ENCODE results near the gene PDE10A.

The PDE10A gene

GRCh38 chr6:165653607-165654006 is 9.4 kb downstream of the PDE10A start:
- DNase-seq: no peak

- DNase-seq: no peak
Observed at GRCh38 chr6:165653196-165653595, 9.8 kb downstream of the PDE10A start.

DNA sequence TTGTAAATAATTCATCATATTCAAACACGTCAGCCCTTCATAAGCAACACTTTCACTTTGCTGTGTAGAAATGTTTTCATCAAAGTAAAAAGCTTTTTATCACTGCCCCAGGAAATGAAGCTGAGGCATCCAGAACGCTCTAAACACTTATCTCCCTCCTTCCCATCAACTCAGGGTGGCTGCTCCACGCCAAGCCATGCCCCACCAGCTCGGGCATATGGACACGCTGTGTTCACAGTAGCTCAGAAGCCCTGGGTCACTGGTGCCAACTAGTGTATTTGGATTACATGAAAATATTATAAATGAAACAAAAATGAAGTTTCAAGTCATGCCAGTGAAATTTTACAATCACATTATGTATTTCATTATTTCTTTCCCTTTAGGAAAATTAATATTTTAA is 10.3 kb downstream of the PDE10A start:
- no peak for DNase-seq

DNA sequence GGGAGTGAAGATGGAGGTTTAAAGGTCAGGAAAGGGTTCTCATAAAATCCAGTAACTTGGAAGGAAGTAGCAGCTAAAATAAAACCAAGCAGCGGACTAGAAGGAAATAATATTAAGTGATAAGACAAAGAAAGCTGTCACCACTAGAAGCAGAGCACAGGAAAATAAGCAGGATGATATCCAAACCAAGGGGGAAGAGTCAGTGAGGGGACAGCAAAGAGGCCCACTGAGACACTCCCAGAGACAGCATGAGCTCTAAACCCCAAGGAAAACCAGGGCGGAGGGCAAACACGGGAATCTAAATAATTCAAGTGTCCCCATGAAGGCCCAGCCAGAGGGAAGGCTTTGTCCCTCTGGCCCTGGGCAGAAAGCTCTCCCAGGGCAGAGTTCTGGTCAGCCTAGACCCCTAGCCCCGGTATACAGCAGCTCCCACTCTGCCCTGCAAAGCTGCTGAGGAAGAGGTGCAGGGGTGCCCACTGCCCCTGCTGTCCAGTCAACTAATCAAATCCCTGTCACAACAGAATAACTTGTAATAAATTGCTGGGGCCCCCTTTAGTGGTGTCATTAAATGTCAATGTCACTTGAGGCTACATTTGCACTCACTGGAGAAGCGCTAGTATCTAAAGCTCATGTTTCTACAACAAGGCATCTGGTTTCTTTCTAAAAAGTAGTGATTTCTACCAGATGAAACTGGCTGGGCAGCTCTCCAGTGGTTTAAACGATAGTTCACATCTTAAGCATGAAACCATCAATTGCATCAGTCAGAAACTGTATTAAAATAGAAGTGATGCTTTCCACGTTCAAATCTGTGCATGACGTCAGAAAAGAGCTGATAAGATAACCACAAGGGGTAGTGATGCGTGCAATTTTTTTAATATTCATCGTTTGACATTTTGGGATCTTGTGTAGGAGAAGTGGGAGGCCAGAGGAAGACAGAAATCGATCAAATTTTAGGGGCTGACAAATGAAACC is 13.6 kb downstream of the PDE10A start:
- no peak for DNase-seq

DNA sequence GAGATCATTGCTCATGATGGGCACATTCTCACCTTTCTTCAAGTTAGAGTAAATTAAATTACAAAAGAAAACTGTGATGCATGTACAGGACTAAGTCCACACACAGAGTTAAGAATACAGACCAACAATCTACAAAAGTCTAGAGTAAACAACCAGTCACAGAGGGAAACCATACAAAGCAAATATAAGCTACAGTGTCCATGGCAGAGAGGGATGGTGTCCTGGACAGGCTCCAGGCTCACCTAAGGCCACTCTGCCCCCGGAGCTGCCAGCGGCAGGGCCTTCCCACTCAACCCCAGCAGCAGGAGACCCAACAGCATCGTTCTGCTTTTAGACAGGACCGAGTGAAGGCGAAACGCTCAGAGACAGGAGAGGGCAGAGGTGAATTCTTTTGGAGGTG is 16.0 kb downstream of the PDE10A start:
- DNase-seq: no peak

GRCh38 chr6:165645919-165646318 is 17.1 kb downstream of the PDE10A start:
- DNase-seq: no peak

- no peak for DNase-seq
Observed at GRCh38 chr6:165644586-165645266, 18.3 kb downstream of the PDE10A start.

- DNase-seq: no peak
Observed at GRCh38 chr6:165643015-165643414, 20.0 kb downstream of the PDE10A start.

DNA sequence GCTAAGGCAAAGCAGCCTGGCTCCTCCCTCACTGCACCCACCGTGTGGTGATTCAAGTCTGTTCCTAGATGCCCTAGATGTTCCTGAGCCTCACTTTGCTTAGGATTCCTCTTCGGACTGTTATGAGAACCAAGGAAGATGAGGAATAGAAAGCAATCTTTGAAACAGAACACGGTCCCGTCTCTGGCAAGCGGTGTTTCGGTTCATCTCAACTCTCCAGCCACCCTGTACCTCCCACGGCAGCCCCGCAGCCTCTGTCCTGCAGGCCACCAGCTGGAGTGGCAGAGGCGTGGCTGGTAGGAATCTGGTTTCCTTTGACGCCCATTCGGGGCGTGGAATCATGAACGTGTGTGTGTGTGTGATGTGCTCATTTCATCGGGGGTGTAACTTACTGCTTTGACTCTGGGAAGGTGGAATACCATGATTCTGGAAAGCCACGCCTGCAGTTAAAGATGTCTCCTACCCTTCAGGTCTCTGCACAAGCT is 21.3 kb downstream of the PDE10A start:
- DNase-seq: peak; percentile 45

DNA sequence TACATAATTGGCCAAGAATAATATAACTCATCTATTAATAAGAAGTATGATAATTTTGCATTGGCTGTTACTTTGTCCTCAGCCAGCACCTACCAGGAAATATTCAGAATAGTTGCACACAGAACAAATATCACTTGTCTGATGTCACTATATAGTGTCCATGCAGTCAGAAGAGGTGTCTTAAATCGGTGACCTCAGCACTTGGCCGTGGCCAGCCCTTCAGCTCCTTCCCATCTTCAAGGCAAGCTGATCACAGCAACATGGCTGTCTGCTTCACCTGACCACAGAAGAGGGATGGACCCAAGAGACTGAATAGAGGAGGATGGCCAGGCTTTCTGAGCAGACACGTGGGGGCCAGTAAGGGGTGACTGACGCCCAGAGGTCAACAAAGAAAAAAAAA is 22.2 kb downstream of the PDE10A start:
- DNase-seq: no peak

GRCh38 chr6:165638530-165638929 is 24.5 kb downstream of the PDE10A start:
- no peak for DNase-seq

DNA sequence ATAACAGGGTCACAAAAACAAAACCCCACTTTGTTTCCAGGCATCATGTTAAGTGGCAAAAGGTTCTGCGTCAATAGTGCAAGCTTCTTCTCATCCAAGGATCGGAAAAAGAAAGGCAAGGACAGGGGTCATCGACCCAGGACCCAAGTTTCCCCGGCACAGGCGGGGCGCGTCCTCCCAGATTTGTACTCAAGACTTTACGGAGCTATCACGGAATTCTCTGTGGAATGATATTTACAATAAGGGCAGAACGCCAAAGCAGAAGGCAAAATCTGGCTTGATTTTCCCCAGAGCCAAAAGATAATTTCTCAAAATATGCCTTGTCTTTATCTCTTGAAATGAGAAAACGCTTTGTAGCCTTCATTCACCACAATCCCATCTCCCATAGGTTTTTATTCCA is 25.5 kb downstream of the PDE10A start:
- DNase-seq: no peak

GRCh38 chr6:165636402-165637048 is 26.5 kb downstream of the PDE10A start:
- no peak for DNase-seq

- no peak for DNase-seq
Observed at GRCh38 chr6:165635965-165636364, 27.1 kb downstream of the PDE10A start.

- DNase-seq: no peak
Observed at GRCh38 chr6:165634101-165634880, 28.8 kb downstream of the PDE10A start.

- no peak for DNase-seq
Observed at GRCh38 chr6:165632194-165632593, 30.8 kb downstream of the PDE10A start.

DNA sequence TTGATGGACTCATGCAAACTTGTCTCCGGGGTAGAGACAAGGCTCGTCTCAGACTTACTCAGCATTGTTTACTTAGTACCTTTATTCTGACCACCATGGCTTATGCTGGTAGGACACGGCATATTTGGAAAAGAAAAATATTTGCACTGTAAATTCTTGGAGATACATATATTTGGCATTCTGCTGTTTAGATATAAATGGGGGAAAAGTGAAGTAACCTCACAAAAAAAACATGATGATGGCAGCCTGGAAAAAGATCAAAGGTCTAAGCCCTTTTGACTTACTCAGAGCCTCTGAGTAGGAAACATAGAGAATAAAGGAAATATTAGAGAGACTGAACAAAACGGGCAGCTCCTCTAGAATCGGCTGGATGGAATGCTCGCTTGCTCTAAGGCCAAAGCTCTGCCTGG is 32.5 kb downstream of the PDE10A start:
- DNase-seq: no peak

GRCh38 chr6:165628955-165629354 is 34.1 kb downstream of the PDE10A start:
- no peak for DNase-seq

DNA sequence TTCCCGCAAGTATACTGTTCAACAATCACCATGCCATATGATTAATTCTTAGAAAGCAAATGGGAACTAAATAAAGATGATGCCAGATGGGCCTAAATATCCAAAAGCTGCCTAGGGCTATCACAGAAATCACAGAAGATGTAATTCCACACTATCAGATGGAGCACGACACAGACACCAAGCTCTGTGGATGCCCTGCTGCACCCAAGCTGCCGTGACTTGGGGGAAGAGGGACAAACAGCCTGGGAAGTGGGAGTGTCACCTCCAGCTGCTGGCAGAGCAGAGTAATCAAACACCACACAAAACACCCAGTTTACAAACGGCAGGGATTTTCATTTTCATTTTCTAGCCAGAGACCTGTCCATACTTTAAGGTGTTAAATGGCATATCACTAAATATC is 35.7 kb downstream of the PDE10A start:
- no peak for DNase-seq

GRCh38 chr6:165626711-165627110 is 36.3 kb downstream of the PDE10A start:
- DNase-seq: no peak

DNA sequence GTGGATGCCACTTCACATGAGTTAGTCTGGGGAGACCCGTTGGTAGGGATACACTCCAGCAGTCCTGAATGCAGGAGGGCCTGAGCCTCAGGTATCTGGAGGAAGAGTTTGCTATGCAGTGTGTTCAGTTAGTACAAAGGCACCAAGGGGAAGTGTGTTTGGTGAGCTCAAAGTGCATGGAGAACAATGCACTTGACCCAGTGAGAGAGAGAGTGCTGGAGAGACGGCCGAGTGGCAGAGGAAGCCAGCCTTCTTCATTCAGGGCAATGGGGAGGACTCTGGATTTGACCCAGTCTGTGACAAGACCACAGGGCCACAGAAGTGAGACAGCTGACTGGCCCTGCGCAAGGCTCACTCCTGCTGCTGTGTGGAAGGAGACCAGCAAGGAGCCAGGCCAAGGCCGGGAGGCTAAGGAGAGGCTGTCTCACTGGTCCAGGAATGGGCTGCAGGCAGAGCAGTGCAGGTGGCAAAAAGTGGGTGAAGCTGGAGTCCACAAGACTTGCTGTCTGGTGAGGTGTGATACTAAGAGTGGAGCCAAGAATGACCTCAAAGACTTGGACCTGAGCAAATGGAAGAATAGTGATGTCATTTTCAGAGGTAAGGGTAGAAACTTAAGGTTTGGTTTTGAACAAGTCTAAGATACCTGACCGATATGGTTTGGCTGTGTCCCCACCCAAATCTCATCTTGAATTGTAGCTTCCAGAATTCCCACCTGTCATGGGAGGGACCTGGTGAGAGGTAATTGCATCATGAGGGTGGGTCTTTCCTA is 38.0 kb downstream of the PDE10A start:
- DNase-seq: no peak

- no peak for DNase-seq
Observed at GRCh38 chr6:165621940-165622339, 41.1 kb downstream of the PDE10A start.

All from right hindlimb (tissue), 1 donor.